Kidney (tissue), 14 donors: ENCODE results near the gene EPHB3. TPM values are rescaled to one million over a fixed set of nuclear protein-coding genes. Genes with fewer than 3 reads are reported as not detected.

Experiments
- DNase-seq, 5 donors: peaks; one replicate each; pipeline ENCODE4 v3.0.0-alpha.2; 2013 to 2020
- FAIRE-seq: peaks from 2 replicates; lab custom pipeline; 2012; peaks lifted over from hg19 to GRCh38; lab: Jason Lieb, UNC
- H3K27ac ChIP-seq, 2 donors: one replicate each; pipeline ENCODE4 v1.7.0; 2013; ENCODE audit warnings: low read depth in 2 of 2, low read length in 2 of 2, inconsistent platforms in 1 of 2
- H3K27me3 ChIP-seq: one replicate; pipeline ENCODE4 v1.7.1; 2013; ENCODE audit warnings: low read length, inconsistent platforms; ENCODE audit not compliant: control insufficient read depth, insufficient read depth
- H3K36me3 ChIP-seq, 3 donors: one replicate each; pipeline versions ENCODE4 v1.7.0 to v1.7.1; 2013; ENCODE audit warnings: low read length in 3 of 3, control low read depth in 1 of 3, inconsistent platforms in 1 of 3; ENCODE audit not compliant: insufficient read depth in 3 of 3, control insufficient read depth in 2 of 3
- H3K4me1 ChIP-seq, 3 donors: one replicate each; pipeline versions ENCODE4 v1.7.0 to v1.7.1; 2013; ENCODE audit warnings: low read length in 3 of 3, inconsistent platforms in 1 of 3, low read depth in 1 of 3; ENCODE audit not compliant: control insufficient read depth in 2 of 3, insufficient read depth in 2 of 3
- H3K4me3 ChIP-seq, 3 donors: one replicate each; pipeline versions ENCODE4 v1.7.0 to v1.8.1; 2013; ENCODE audit warnings: low read length in 3 of 3, control low read depth in 1 of 3, inconsistent platforms in 1 of 3
- H3K9ac ChIP-seq, 3 donors: one replicate each; pipeline versions ENCODE4 v1.7.0 to v1.7.1; 2013; ENCODE audit warnings: low read length in 3 of 3, control low read depth in 1 of 3, inconsistent platforms in 1 of 3
- H3K9me3 ChIP-seq, 3 donors: one replicate each; pipeline versions ENCODE4 v1.7.0 to v1.7.1; 2013; ENCODE audit warnings: low read length in 3 of 3, control low read depth in 1 of 3, inconsistent platforms in 1 of 3; ENCODE audit not compliant: control insufficient read depth in 2 of 3, insufficient read depth in 1 of 3
- CTCF ChIP-seq: IDR thresholded peaks from 3 replicates; pipeline ENCODE4 v1.5.1; 2012; ENCODE audit warnings: mild to moderate bottlenecking, moderate library complexity, borderline replicate concordance; ENCODE audit not compliant: insufficient read depth; ENCODE audit errors: extremely low read depth
- intact Hi-C: fragments of 100-400 bp; cut with DNase I; formaldehyde crosslinking; loops from one replicate; pipeline ENCODE4 v1.11.1; 2022
- polyA plus RNA-seq: library from polyadenylated mRNA; stranded (reverse); fragments of 350-450 nt; fragmentation: Illumina TruSeq; extraction: RNeasy Lipid Tissue Mini Kit (QIAGEN cat#74804); gene quantifications from one replicate; pipeline ENCODE4 v1.2.3, GENCODE V29; 2014; ENCODE audit warnings: low read depth, low replicate concordance; ENCODE audit not compliant: insufficient read depth
- total RNA-seq: library from RNA; stranded (reverse); fragmentation: NEBNext Ultra II Directional; extraction: Animal tissue kit (Norgen Biotek cat#: 25700); gene quantifications from one replicate; pipeline ENCODE4 v1.2.1, GENCODE V29; 2021
- donor health status: control.
- donor health status: control.
- donor health status: control.
- donor health status: control.
- donor health status: control.
- donor health status: DM: yes; HTN: yes; CAD: no.
- donor health status: Normal renal cell carcinoma (clear cell type).

Gene EPHB3
- total and polyA plus RNA-seq, 2 donors from 2014 or later: 1.4 to 3.8 TPM

DNA sequence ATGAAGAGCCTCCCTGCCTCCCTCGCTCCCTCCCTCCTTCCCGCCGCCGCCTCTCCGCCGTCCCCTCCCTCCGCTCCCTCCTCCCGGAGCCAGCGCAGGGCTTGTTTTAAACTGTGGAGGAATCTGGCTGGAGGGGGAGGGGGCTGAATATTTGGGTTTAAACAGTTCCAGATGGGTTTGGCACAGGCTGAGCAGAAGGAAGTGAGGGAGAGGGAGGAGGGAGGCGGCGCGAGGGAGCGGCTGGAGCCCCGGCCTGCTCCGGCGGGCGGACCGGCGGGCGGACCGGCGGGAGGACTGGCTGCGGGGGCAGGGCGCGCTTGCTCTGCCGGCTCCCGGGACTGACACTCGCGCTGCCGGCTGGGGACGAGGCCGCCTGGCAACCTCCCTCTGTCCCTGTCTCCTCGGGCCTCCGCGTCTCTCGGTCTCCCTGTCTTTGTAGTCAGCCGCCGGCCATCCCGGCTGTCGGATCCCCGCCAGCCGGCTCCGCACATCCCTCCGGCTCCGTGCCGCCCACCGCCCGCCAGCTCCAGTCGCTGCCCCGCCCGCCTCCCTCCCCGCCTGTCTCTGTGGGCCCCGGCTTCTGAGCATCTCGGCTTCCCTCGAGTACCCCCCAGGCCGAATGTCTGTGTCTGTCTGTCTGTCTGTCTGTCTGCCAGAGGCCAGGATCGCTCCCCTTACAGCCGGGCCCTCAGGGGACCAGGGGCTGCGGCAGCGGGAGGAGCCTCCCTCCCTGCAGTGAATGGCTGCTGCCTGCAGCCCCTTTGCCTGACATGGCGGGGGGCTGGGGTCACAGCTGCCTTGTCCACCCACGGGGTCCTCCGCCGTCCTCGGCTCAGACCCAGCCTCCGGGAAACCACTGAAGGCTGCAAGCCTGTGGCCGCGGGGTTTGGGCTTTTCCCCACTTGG is 7.6 kb downstream of the EPHB3 start:
- intact Hi-C loops: no loop called here
- Histone ChIP-seq H3K27ac (peak overlapping the region in 1 of 2 donors; percentile 23), H3K27me3 (no peaks in the 10 kb centered on the region), H3K36me3 (no peaks in the 10 kb centered on the region), H3K4me1 (peaks cover 3 to 15% (median 3%) of the 10 kb centered on the region in 3 donors), H3K9me3 (no peaks in the 10 kb centered on the region), H3K4me3 (peak overlapping the region in 2 of 3 donors; percentile 16 to 46), H3K9ac (no peak overlapping the region)
- DNase-seq: peak; percentile 90 to 98 (median 92)
- no peak for TF ChIP-seq CTCF
- no peak for FAIRE-seq

- intact Hi-C loops: no loop called here
- H3K27ac ChIP-seq: no peak overlapping the region
- no peaks in the 10 kb centered on the region for H3K27me3 ChIP-seq
- H3K9me3 ChIP-seq: no peaks in the 10 kb centered on the region
- H3K4me1 ChIP-seq: peaks cover 3 to 15% (median 3%) of the 10 kb centered on the region in 3 donors
- no peak for TF ChIP-seq CTCF
- FAIRE-seq: no peak
- H3K9ac ChIP-seq: no peak overlapping the region
- H3K4me3 ChIP-seq: no peak overlapping the region
- no peak for DNase-seq
- H3K36me3 ChIP-seq: no peaks in the 10 kb centered on the region
Measured at GRCh38 chr3:184570035-184570434, 8.4 kb downstream of the EPHB3 start.

DNA sequence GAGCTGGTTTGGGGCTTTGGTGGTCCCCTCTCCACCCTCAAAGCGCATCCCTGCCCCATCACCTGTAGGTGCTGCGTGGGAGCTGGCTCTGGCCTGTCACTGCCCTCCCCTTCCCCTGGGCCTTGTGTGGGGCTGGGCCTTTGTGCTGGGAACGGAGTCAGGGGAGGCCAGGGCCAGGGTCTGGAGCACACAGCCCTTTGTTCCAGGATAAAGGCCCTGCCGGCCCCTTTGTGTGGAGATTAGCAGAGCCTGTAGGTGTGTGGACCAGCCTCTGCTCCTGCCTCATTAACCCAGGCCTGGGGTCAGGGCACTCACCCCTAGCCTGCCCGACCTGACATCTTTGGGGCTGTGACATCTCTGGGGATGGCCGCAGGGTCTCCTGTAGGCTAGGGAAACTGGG is 8.9 kb downstream of the EPHB3 start:
- peak in 2 of 5 donors; percentile 53 to 66 for DNase-seq
- peaks cover 3 to 13% (median 3%) of the 10 kb centered on the region in 3 donors for H3K4me1 ChIP-seq
- no peak overlapping the region for H3K27ac ChIP-seq

More for the DNA sequence above, 8.9 kb downstream of the EPHB3 start:
- Histone ChIP-seq H3K9ac (no peak overlapping the region), H3K9me3 (no peaks in the 10 kb centered on the region), H3K4me3 (no peak overlapping the region), H3K27me3 (no peaks in the 10 kb centered on the region), H3K36me3 (no peaks in the 10 kb centered on the region)
- intact Hi-C loops: no loop called here
- no peak for TF ChIP-seq CTCF
- no peak for FAIRE-seq
